Ovary (tissue), 3 donors: Measurements from ENCODE around the gene ANGPT4.

Source experiments
- CTCF ChIP-seq, 3 donors: fragments of 450-650 bp in 2 of 3; fragments of 200-600 bp in 1 of 3; IDR thresholded peaks; one replicate each; pipeline versions ENCODE4 v1.5.1 to v1.8.0; 2016 to 2022; ENCODE audit warnings: antibody characterized with exemption in 3 of 3, mild to moderate bottlenecking in 1 of 3
- EP300 ChIP-seq: sonication (generic); formaldehyde crosslinking; IDR thresholded peaks from one replicate; pipeline ENCODE4 v1.6.1; 2017; ENCODE audit warnings: antibody characterized with exemption
- POLR2A ChIP-seq: fragments of 450-650 bp; IDR thresholded peaks from one replicate; pipeline ENCODE4 v1.6.1; 2017; ENCODE audit warnings: antibody characterized with exemption, mild to moderate bottlenecking, moderate library complexity
- donor health status: DM: no; HTN: no; CAD: no.

- TF ChIP-seq CTCF (IDR thresholded peaks at IDR 0.05), result no peak
- no peak for TF ChIP-seq EP300
- TF ChIP-seq POLR2A, result no peak
These were observed 75.7 kb downstream of the ANGPT4 start for GRCh38 chr20:840503-840857.
